SHP77 (cell line): ENCODE measurements around the gene OARD1.
"Not testable (repeated sequence)": the region's sequence is repeated elsewhere in the genome, so short reads cannot be mapped to it uniquely, and the experiment has no call there.

Source experiments
- DNase-seq, 2 experiments: peaks; one replicate each; lab custom pipeline; 2025; lab: John Stamatoyannopoulos, UW

The OARD1 gene, protein sequence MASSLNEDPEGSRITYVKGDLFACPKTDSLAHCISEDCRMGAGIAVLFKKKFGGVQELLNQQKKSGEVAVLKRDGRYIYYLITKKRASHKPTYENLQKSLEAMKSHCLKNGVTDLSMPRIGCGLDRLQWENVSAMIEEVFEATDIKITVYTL

DNA sequence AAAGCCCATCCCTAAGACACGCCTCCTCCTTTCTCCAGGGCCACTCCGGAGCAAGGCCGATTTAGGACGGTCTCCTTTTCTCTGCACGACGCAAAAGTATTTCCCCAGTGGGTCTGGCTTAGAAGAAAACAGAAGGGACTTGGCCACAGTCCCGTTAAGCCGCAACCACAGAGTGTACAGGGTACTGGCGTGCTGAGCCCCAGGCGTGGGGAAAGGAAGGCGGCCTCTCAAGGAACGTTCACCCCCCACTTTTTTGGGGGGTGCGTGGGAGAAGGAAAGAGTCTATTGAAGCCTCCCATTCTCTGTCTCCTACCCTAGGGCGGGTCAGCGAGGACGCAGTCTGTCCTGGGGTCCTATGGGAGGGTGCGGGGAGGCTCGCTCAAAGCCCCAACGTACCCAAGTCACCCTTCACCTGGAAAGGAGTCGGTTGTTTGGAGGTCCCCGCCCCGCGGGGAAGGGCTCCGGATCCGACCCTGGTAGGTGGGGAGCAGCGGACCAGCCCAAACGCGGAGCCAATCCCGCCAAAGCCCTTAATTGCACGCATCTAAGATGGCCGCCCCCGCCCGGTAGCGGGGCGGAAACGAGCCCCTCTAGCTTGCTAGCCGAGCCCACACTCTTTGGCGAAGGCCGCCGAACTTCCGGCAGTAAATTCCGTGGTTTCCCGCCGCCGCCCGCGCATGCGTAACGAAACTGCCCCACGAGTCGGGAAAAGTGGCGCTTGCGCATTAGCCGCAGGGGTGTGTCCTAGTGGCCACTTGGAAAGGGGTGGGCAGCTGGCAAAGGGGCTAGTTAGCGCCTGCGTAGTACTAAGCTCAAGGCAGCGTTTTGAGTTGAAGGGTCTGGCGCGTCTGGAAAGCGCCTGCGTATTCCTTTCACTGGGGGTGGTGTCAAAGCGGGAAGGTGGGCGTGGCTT, at the start of gene OARD1:
TSS of gene OARD1 (minus strand) at position 434 of the 913 bp plus-strand sequence. CDS start 722 bp downstream, outside the sequence.
- DNase-seq, result peak; percentile 98 to 100

DNA sequence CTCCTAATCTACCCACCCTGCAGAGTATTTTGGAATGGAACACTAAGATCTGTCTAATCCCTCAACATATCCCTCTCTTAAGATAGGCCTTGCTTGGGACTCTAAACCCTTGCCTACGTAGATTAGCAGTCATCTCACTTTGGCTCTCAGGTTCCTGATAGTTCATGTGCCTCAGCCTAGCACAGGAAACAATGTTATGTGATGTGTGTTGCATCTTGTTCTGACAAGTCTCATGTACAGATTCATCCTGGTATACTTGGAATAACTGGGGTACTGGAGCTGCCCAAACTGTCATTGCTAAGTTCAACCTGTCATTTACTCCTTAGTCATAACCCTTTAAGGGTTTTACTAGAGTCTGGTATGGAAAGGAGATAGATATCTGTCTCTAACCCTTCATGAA, 47.9 kb upstream of the OARD1 start:
- DNase-seq, result no peak

DNA sequence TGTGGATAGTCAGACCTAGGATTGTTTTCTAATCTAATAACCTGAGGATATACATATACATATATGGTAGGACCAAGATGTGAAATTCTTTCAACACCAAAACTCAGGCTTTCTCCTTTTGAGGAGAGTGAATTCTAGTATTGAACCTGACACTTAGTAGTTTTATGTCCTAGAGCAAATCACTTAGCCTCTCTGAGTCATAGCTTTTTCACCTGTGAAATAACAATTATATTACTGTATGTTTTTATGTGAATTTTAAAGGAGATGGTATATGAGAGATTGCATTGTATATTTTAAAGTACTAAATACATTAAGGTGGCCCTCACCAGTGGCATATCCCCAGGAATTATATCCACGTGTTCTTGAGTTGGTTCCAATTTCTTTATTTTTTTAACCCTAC, 47.4 kb upstream of the OARD1 start:
- no peak for DNase-seq

DNA sequence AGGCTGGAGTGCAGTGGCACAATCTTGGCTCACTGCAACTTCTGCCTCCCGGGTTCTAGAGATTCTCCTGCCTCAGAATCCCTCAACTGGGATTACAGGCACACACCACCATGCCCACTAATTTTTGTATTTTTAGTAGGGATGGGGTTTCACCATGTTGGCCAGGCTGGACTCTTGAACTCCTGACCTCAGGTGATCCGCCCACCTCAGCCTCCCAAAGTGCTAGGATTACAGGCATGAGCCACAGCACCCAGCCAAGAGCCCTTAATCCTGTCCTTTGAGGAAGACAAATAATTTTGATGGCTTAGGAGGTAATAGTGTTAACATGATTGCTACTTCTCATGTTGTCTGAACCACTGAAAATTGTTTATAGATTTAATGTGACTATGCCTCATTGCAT, 42.9 kb upstream of the OARD1 start:
- DNase-seq, result not testable (repeated sequence)

DNA sequence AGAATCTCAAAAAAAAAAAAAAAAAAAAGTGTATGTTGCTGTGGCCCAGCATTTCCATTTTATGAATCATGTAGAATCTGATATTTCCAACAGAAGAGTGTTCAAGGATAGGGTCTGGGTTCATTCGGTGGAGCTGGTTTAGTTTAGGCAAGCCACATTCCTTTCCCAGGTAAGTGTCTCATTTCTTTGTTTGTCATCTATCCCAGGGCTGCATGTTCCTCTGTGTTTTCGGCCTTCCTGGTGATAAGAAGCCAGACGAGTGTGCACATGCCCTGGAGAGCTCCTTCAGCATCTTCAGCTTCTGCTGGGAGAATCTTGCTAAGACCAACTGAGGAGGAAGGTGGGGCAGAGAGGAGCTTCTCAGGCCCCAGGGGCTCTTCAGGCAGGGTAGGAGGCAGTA, 38.9 kb upstream of the OARD1 start:
- DNase-seq, result no peak

DNA sequence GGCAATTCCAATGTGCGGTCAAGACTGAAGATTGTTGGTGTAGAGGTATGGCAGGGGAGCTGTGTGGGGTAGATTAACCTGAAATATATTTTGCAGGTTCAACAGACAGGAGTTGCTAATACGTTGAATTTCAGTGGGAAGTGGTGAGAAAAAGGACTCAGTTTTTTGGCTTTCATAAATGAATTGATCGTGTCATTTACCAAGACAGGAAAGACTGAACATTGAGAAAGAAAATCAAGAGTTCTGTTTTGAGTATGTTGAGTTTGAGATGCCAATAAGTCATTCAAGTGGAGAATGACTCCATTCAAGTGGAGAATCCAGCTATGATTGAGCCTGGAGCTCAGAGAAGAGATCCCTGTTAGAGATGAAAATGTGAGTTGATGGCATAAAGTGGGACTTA, 31.7 kb upstream of the OARD1 start:
- no peak for DNase-seq

DNA sequence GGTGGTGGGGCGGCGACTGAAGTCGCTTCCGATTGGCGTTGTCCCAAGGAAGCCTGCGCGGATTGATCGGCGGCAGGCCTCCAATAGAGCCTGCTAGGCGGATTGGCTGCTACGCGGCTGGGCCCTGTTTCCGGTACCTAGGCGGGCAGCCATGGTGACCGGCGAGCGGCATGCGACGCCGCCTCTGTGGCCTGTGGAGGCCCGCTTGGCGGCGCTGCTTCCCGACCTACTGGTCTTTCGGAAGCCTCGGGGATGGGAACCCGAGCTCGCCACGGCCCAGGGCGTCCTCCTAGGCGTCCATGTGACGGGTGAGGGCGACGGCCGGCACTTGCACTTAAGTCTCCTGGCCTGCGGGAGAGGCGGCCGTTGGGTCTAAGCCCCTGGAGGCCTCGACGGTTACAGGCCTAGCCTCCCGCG, 28.7 kb upstream of the OARD1 start:
- DNase-seq, result no peak

DNA sequence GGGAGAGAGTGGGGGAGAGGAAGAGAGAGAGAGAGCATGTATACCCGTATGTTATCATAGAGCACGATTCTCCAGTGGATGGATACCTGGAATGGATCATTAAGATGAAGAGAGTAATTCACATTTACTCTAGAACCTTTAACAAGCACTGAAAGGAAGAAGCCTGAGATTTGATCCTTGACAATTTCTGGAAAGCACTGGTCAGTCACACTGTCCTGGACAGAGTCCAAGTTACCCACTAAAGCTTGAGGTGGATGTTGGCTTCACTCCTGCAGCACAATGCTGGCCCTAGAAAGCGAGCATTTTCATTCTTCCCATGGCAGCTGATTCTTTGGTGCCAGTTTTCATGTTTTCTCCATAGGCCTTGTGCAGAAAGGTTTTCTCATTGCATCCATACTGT, 26.2 kb upstream of the OARD1 start:
- no peak for DNase-seq

DNA sequence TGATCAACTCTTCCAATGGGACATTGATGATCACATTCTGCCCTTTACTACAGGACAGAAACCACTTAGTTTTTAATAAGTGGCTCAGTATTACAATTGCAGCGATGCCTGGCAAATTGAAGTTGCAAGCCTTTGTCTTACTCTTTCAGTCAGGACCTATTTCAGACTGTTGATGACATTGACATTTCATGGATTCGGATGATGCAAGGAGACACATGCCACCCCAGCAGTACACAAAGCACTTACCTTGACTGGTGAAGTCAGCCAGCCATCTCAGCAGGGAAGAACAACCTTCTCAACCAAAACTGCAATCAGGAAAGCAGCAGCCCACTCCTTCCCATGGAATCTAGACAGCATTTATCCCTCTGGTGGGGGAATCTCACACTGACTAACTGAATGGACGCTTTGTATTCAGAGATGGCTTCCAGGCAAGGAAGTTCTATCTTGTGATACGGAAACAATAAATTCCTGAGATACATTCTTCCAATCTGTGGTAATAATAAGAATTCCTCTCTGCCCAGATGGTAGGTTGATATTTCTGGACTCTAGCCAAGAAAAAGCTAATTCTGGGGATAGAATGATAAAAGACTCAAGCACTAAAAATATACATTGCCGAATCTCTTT, 25.4 kb upstream of the OARD1 start:
- DNase-seq, result no peak

DNA sequence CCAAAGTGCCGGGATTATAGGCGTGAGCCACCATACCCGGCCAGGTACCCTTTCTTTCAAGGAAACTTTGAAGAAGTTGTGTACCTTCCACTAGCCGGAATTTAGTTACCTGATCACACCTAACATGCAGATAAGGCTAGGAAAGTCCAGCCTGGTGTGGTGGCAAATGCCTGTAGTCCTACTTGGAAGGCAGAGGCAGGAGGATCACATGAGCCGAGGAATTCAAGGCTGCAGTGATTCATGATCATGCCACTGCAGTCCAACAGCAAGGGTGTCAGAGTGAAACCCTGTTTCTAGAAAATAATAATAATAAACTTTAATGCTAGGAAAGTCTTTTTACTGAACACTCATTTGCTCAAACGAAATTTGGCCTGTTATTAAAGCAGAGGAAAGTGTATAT, 21.6 kb upstream of the OARD1 start:
- DNase-seq, result no peak

DNA sequence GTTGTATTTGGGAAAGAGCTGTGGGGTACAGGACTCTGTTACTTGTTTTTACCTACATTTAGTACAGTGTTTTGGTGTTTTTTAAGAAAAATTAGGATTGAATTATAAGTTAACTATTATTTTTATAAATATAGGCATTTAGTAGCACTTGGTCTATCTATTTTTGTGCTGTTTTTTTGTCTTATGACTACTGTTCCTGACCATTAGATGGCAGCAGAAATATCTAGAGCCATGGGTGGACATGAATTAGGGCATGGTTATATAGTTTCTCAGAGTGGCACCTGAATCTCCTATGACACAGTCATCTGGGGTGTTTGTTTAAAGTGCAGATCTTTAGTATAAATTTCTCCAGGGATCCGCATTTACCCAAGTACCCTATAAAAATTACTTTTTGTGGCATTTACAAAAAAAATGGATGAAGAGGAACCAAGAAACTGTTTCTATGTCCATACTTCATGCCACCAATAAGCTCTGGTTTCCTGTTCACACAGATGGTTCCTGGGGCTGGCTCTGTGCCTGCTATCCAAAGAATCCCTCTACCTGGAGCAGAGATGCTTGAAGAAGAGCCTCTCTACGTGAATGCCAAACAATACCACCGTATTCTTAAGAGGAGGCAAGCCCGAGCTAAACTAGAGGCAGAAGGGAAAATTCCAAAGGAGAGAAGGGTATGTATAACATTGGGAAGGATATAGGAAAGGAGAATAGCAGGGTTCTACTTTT, 20.4 kb upstream of the OARD1 start:
- peak; percentile 6 to 8 for DNase-seq

DNA sequence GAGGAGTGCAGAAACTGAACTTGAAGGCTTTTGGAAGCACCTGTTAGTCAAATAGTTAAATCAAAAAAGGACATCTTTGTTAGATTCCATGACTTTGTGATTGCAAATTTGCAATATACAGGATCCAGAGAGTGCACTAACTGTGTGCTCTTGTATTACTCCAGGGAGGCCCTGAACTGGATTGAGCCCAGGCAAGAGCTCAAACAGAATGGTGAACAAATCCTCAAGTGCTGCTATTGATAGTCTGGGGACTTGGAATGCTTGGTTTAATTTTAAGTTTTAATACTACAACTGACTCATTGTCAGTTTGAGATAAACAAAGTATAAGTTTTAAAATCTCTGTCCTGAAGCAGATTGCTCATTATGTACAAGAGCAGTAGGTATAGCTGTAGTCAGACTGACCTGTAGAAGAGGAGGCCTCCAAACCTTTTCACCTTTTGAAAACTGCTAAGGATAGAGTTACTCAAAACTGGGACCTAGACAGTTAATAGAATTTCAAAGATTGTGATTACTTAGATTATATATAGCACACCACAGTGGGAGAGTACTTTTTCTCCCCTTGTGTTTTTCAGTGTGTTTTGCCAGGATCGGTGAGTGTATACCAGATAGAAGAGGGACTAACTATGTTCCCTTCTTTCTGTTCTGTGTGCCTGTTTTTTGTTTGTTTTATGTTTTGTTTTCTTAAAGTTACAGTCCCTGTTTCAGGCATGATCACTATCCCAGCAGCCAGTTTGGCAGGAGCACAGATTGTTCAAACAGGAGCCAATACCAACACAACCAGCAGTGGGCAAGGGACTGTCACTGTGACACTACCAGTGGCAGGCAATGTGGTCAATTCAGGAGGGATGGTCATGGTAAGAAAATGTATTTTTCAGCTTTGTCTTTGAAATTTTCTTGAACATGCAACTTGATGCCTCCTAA, 18.9 kb upstream of the OARD1 start:
- DNase-seq, result no peak

DNA sequence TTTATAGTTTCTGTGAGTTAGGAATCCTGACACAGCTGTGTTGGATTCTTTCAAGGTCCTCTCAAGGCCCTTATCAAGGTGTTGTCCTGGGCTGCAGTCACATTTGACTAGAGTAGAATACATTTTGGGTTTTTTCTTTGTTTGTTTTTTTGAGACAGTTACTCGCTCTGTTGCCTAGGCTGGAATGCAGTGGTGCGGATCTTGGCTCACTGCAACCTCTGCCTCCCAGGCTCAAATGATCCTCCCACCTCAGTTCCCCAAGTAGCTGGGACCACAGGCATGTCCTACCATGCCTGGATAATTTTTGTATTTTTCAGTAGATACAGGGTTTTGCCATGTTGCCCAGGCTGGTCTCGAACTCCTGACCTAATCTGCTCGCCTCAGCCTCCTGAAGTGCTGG, 16.3 kb upstream of the OARD1 start:
- no peak for DNase-seq

DNA sequence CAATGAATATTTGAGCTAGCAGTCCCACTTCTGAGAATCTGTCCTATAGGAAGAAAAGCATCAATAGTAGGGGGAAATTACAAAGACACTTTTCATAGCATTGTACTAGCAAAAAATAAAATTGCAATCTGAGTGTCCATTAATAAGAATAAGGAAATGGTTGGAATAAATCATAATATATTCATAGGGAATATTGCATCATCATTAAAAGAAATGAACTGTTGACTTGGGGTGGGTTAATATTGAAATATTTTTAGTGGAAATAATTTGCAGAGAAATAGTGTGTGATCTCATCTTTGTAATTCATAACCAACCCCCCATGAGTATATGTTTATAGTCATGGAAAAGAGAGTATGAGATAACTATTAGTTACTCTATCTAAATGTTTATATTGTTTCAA, 13.0 kb upstream of the OARD1 start:
- DNase-seq, result no peak

DNA sequence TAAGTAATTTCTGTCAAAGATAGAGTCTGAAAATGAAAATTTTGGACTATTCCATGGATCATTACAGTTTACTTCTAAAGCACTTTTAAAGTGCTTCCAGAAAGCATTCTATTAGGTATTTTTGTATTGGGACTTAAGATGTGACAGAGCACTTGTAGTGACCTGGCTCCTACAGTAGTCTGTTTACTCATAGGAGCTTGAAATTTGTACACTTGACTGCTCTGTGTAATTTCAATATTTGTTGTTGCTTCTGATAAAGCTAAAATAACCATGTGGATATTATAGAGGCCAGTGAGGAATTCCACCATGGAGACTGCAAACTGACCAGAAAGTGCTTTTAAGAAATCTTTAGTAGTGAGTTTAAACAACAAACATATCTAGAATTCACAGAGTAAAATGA, 10.9 kb upstream of the OARD1 start:
- DNase-seq, result no peak

DNA sequence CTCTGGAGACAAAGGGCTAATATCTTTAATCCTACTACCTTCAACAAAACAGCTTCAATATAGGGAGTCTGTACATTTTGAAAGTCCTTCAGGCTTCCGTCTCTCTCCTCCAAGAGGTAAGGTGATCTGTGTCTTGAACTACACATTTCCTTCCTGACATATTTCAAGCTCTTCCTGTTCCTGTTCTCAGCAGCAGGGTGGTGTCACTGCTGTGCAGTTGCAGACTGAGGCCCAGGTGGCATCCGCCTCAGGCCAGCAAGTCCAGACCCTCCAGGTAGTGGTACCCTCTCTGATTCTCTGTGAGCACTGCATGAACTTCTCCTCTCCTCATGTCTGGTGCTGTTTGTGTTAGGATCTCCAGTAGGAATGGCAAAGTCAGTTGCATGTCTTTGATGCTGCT, 8.5 kb upstream of the OARD1 start:
- no peak for DNase-seq

DNA sequence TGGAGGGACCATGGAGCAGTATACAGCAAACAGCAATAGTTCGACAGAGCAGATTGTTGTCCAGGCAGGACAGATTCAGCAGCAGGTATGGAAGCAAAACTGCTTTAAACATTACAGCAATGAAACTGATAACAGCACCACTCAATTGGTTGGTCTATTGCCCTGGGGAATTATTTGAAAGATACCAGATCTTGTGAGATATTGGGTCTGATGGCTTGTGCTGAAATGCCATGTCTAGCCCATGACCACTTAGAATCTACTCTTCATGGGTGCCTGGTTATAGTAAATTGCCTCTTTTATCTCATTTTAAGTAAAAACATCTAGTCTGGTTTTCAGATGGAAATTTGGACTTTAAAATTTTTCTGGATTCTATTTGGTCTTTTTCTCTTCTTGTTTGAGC, 6.9 kb upstream of the OARD1 start:
- no peak for DNase-seq

DNA sequence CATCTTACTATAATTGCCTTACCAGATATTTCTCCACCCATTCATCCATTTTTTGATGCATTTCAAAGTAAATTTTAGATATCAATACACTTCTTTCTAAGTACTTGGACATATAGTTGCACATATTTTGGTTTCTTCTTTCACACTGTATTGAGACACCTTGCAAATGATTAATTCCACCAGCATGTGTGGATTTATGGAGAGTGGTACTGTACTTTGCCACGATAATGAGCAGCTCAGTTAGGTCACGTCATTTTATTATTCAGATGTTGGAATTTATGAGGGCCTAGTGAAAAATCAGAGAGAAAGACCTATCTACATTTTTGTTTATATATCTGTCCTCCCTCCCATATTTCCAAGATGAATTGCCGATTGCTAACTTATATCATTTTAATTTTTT, 5.9 kb upstream of the OARD1 start:
- no peak for DNase-seq

DNA sequence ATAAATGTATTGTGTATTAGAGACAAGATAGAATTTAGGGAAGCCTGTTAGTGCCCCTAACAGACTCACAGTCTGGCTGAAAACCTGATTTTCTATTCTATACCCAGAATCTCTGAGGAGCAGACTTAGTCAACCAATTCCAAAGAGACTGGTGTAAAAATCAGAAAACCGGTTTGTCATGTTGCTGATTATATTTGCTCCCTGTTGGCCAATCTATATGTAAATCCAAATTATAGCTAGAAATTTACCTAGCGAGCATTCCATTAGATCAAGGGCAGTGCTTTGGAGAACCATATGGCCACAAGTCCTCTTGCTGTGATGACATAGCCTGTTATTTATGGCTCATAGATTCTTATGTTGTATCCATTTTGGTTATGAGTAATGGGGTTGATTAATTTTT, 5.4 kb upstream of the OARD1 start:
- DNase-seq, result no peak

DNA sequence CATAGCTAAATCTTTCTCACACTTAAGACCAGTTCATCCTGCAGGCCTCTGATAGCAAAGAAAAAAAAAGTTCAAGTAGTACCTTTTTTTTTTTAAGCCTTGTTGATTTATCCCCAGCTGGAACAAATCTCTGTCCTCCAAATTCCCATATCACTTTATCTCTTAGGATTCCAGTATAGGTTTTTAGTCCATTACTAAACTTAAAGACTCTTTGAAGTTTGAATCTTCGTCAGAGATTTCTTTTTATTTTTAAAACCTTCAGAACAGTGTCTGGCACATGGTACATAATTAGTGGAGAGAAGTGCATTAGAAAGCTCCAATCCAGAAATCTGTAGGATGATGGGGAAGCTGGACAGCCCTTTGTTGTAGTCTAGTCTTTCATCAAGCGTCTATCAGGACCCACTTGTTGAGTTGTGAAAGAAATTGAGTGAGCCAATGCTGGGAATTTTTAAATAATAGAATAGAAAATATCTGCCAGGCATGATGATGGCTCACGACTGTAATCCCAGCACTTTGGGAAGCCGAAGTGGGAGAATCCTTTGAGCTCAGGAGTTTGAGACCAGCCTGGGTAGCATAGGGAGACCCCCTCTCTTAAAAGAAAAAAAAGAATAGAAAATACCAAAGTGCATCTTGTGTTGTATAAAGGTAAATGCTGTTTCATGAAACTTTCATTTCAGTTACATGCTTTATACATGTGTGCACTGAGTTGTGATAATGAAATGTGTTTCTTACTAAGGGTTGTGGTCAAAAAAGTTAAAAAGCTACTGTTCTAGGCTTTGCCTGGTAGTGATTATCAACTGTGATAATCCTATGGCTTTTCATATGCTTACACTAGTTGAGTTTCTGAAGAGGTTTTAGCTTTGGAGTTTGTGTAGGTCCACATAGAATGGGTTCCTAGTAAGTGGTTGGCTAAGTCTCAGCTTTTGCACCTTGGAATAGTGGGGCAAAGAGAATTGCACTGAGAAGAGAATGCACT, 3.8 kb upstream of the OARD1 start:
- no peak for DNase-seq
